Karpas-422 (cell line): ENCODE measurements around the gene HEBP1. TPM values are rescaled to one million over a fixed set of nuclear protein-coding genes. Genes with fewer than 3 reads are reported as not detected.
"Not testable (repeated sequence)": the region's sequence is repeated elsewhere in the genome, so short reads cannot be mapped to it uniquely, and the experiment has no call there.

Experiments used
- DNase-seq: peaks from one replicate; pipeline ENCODE4 v3.0.0-alpha.2; 2015
- H2AFZ ChIP-seq: fragments of 200-600 bp; sonication (generic); 2 replicates; pipeline ENCODE4 v1.6.1; 2014; ENCODE audit warnings: antibody characterized with exemption, low read length, mixed read lengths
- H3K27ac ChIP-seq: fragments of 200-600 bp; sonication (generic); 2 replicates; pipeline ENCODE4 v1.5.1; 2014; ENCODE audit warnings: mild to moderate bottlenecking, low read length, moderate library complexity
- H3K27me3 ChIP-seq: fragments of 200-600 bp; sonication (generic); 2 replicates; pipeline ENCODE4 v1.6.1; 2014; ENCODE audit warnings: low read length, mixed read lengths
- H3K36me3 ChIP-seq: fragments of 200-600 bp; sonication (generic); 2 replicates; pipeline ENCODE4 v1.6.1; 2014; ENCODE audit warnings: low read length, mixed read lengths; ENCODE audit not compliant: insufficient read depth
- H3K4me1 ChIP-seq: fragments of 200-600 bp; sonication (generic); 2 replicates; pipeline ENCODE4 v1.6.1; 2014; ENCODE audit warnings: mild to moderate bottlenecking, low read length, mixed read lengths
- H3K4me2 ChIP-seq: fragments of 200-600 bp; sonication (generic); 2 replicates; pipeline ENCODE4 v1.6.1; 2014; ENCODE audit warnings: low read length, low read depth, mild to moderate bottlenecking; ENCODE audit not compliant: poor library complexity, severe bottlenecking
- H3K4me3 ChIP-seq: fragments of 200-600 bp; sonication (generic); 2 replicates; pipeline ENCODE4 v1.5.1; 2014; ENCODE audit warnings: mild to moderate bottlenecking, antibody characterized with exemption, low read length, mixed read lengths
- H3K79me2 ChIP-seq: fragments of 200-600 bp; sonication (generic); 2 replicates; pipeline ENCODE4 v1.6.1; 2014; ENCODE audit warnings: mild to moderate bottlenecking, low read length, mixed read lengths
- H3K9ac ChIP-seq: fragments of 200-600 bp; sonication (generic); 2 replicates; pipeline ENCODE4 v1.6.0; 2014; ENCODE audit warnings: low read length
- H3K9me2 ChIP-seq: fragments of 200-600 bp; sonication (generic), shearing (Covaris generic); replicated peaks from 2 replicates; pipeline ENCODE4 v1.6.0; 2014; ENCODE audit warnings: mild to moderate bottlenecking, low read length, moderate library complexity; ENCODE audit not compliant: insufficient read depth
- H3K9me3 ChIP-seq: fragments of 300-700, 200-600 bp; sonication (generic); 2 replicates; pipeline ENCODE4 v1.6.1; 2014; ENCODE audit warnings: low read length, mixed read lengths
- H4K20me1 ChIP-seq: fragments of 200-600 bp; sonication (generic); 2 replicates; pipeline ENCODE4 v1.6.1; 2014; ENCODE audit warnings: mild to moderate bottlenecking, antibody characterized with exemption, low read length, low read depth; ENCODE audit not compliant: insufficient read depth
- total RNA-seq: library from RNA; depleted of rRNA; stranded (reverse); fragments of >200 nt; shearing (Covaris generic); gene quantifications from 2 replicates; pipeline ENCODE4 v1.2.3, GENCODE V29; 2014; ENCODE audit warnings: low replicate concordance

The HEBP1 gene
- total RNA-seq, 1 experiment from 2014 or later, result 0.34 TPM

- DNase-seq, result no peak
Measured at GRCh38 chr12:13041224-13041623, 41.2 kb upstream of the HEBP1 start.

GRCh38 chr12:13039328-13039956, 39.4 kb upstream of the HEBP1 start:
- H3K4me3 ChIP-seq, result no peak overlapping the region
- DNase-seq, result no peak
- H3K9me2 ChIP-seq, result no peaks in the 10 kb centered on the region
- no peaks in the 10 kb centered on the region for H3K36me3 ChIP-seq
- H3K4me2 ChIP-seq, result no peak overlapping the region
- H4K20me1 ChIP-seq, result no peaks in the 10 kb centered on the region
- H3K79me2 ChIP-seq, result no peaks in the 10 kb centered on the region
- no peaks in the 10 kb centered on the region for H3K9me3 ChIP-seq
- no peak overlapping the region for H3K27ac ChIP-seq
- H3K27me3 ChIP-seq, result no peaks in the 10 kb centered on the region
- H3K4me1 ChIP-seq, result peaks cover 5% of the 10 kb centered on the region; the same call in 1 of the 2 replicates
- no peak overlapping the region for H2AFZ ChIP-seq
- no peak overlapping the region for H3K9ac ChIP-seq

More at GRCh38 chr12:13041224-13041623, 41.2 kb upstream of the HEBP1 start:
- Histone ChIP-seq H3K27me3 (0 out of 2 replicates have a peak, but pooled peaks cover 2% of the 10 kb centered on the region), H3K36me3 (no peaks in the 10 kb centered on the region), H3K4me2 (no peak overlapping the region), H3K79me2 (no peaks in the 10 kb centered on the region), H3K9me2 (no peaks in the 10 kb centered on the region), H3K9me3 (no peaks in the 10 kb centered on the region), H3K4me3 (no peak overlapping the region), H3K27ac (no peak overlapping the region), H3K4me1 (peaks cover 11% of the 10 kb centered on the region), H4K20me1 (no peaks in the 10 kb centered on the region), H3K9ac (no peak overlapping the region), H2AFZ (no peak overlapping the region)

- H3K79me2 ChIP-seq, result no peaks in the 10 kb centered on the region
- no peaks in the 10 kb centered on the region for H3K36me3 ChIP-seq
- H3K27ac ChIP-seq, result no peak overlapping the region
- H3K27me3 ChIP-seq, result no peaks in the 10 kb centered on the region
- H4K20me1 ChIP-seq, result no peaks in the 10 kb centered on the region
- no peaks in the 10 kb centered on the region for H3K9me3 ChIP-seq
- H3K4me3 ChIP-seq, result no peak overlapping the region
- H2AFZ ChIP-seq, result no peak overlapping the region
- H3K4me1 ChIP-seq, result peaks cover under 1% of the 10 kb centered on the region; the same call in 1 of the 2 replicates
- no peak overlapping the region for H3K9ac ChIP-seq
- H3K9me2 ChIP-seq, result no peaks in the 10 kb centered on the region
- H3K4me2 ChIP-seq, result no peak overlapping the region
- DNase-seq, result no peak
Measured at GRCh38 chr12:13038491-13039161, 38.6 kb upstream of the HEBP1 start.

GRCh38 chr12:13036881-13037280, 36.8 kb upstream of the HEBP1 start:
- DNase-seq, result no peak
- Histone ChIP-seq H3K79me2 (no peaks in the 10 kb centered on the region), H3K27me3 (no peaks in the 10 kb centered on the region), H3K4me2 (no peak overlapping the region), H3K27ac (no peak overlapping the region), H3K4me1 (no peaks in the 10 kb centered on the region), H3K4me3 (no peak overlapping the region), H4K20me1 (no peaks in the 10 kb centered on the region), H2AFZ (no peak overlapping the region), H3K9me2 (no peaks in the 10 kb centered on the region), H3K9me3 (no peaks in the 10 kb centered on the region), H3K9ac (no peak overlapping the region), H3K36me3 (no peaks in the 10 kb centered on the region)

GRCh38 chr12:13035335-13035734, 35.3 kb upstream of the HEBP1 start:
- H3K9me3 ChIP-seq, DNase-seq, H3K4me3 ChIP-seq, H3K27ac ChIP-seq, H3K9me2 ChIP-seq, H4K20me1 ChIP-seq, H3K79me2 ChIP-seq, H3K9ac ChIP-seq, H2AFZ ChIP-seq, H3K4me1 ChIP-seq, H3K4me2 ChIP-seq, H3K36me3 ChIP-seq, H3K27me3 ChIP-seq: not testable (repeated sequence)

- Histone ChIP-seq H3K27ac (no peak overlapping the region), H3K9me2 (no peaks in the 10 kb centered on the region), H3K9me3 (no peaks in the 10 kb centered on the region), H3K4me1 (no peaks in the 10 kb centered on the region), H3K27me3 (no peaks in the 10 kb centered on the region), H3K9ac (no peak overlapping the region), H3K4me3 (no peak overlapping the region), H3K36me3 (no peaks in the 10 kb centered on the region), H2AFZ (no peak overlapping the region), H3K4me2 (no peak overlapping the region), H4K20me1 (no peaks in the 10 kb centered on the region), H3K79me2 (no peaks in the 10 kb centered on the region)
- no peak for DNase-seq
Measured at GRCh38 chr12:13033476-13033875, 33.4 kb upstream of the HEBP1 start.

- Histone ChIP-seq H3K9me3 (no peaks in the 10 kb centered on the region), H3K27me3 (no peaks in the 10 kb centered on the region), H2AFZ (no peak overlapping the region), H3K36me3 (no peaks in the 10 kb centered on the region), H3K4me2 (no peak overlapping the region), H4K20me1 (no peaks in the 10 kb centered on the region), H3K4me3 (no peak overlapping the region), H3K27ac (no peak overlapping the region), H3K9me2 (no peaks in the 10 kb centered on the region), H3K79me2 (no peaks in the 10 kb centered on the region), H3K4me1 (no peaks in the 10 kb centered on the region), H3K9ac (no peak overlapping the region)
- no peak for DNase-seq
Measured at GRCh38 chr12:13032164-13032563, 32.1 kb upstream of the HEBP1 start.

- no peaks in the 10 kb centered on the region for H3K9me2 ChIP-seq
- no peaks in the 10 kb centered on the region for H3K79me2 ChIP-seq
- no peaks in the 10 kb centered on the region for H4K20me1 ChIP-seq
- H3K27ac ChIP-seq, result no peak overlapping the region
- H3K4me3 ChIP-seq, result no peak overlapping the region
- H3K36me3 ChIP-seq, result no peaks in the 10 kb centered on the region
- no peak overlapping the region for H2AFZ ChIP-seq
- no peak overlapping the region for H3K4me2 ChIP-seq
- no peaks in the 10 kb centered on the region for H3K27me3 ChIP-seq
- DNase-seq, result no peak
- no peaks in the 10 kb centered on the region for H3K4me1 ChIP-seq
- H3K9ac ChIP-seq, result no peak overlapping the region
- no peaks in the 10 kb centered on the region for H3K9me3 ChIP-seq
Measured at GRCh38 chr12:13030541-13031291, 30.7 kb upstream of the HEBP1 start.
